ENCODE data around the gene HIPK2.

- TF ChIP-seq, protein P1, sequence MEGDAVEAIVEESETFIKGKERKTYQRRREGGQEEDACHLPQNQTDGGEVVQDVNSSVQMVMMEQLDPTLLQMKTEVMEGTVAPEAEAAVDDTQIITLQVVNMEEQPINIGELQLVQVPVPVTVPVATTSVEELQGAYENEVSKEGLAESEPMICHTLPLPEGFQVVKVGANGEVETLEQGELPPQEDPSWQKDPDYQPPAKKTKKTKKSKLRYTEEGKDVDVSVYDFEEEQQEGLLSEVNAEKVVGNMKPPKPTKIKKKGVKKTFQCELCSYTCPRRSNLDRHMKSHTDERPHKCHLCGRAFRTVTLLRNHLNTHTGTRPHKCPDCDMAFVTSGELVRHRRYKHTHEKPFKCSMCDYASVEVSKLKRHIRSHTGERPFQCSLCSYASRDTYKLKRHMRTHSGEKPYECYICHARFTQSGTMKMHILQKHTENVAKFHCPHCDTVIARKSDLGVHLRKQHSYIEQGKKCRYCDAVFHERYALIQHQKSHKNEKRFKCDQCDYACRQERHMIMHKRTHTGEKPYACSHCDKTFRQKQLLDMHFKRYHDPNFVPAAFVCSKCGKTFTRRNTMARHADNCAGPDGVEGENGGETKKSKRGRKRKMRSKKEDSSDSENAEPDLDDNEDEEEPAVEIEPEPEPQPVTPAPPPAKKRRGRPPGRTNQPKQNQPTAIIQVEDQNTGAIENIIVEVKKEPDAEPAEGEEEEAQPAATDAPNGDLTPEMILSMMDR (conservative IDR thresholded peaks at IDR 0.05) = no peak
- TF ChIP-seq ZFX (IDR thresholded peaks at IDR 0.05) = no peak
These were observed 20.4 kb upstream of the HIPK2 start for GRCh38 chr7:139798221-139798620.
